BLaER1 (cell line): ENCODE data around the gene BLOC1S5.
A peak's percentile ranks its signal among the peaks of the same experiment; 100 is the strongest.

Experiments
- H3K27ac ChIP-seq: shearing (Covaris generic); formaldehyde crosslinking; 2 replicates; pipeline ENCODE4 v1.8.1; 2022
- H3K27me3 ChIP-seq: shearing (Covaris generic); formaldehyde crosslinking; 2 replicates; pipeline ENCODE4 v1.8.1; 2022
- H3K36me3 ChIP-seq: shearing (Covaris generic); formaldehyde crosslinking; 2 replicates; pipeline ENCODE4 v1.8.1; 2022
- H3K4me1 ChIP-seq: shearing (Covaris generic); formaldehyde crosslinking; 2 replicates; pipeline ENCODE4 v1.8.1; 2022
- H3K4me2 ChIP-seq: shearing (Covaris generic); formaldehyde crosslinking; 2 replicates; pipeline ENCODE4 v1.8.1; 2022
- H3K4me3 ChIP-seq: shearing (Covaris generic); formaldehyde crosslinking; 2 replicates; pipeline ENCODE4 v1.8.1; 2022
- H3K9ac ChIP-seq: shearing (Covaris generic); formaldehyde crosslinking; 2 replicates; pipeline ENCODE4 v1.8.1; 2022
- H3K9me3 ChIP-seq: shearing (Covaris generic); formaldehyde crosslinking; 2 replicates; pipeline ENCODE4 v1.8.1; 2022
- H4K20me1 ChIP-seq: shearing (Covaris generic); formaldehyde crosslinking; 2 replicates; pipeline ENCODE4 v1.8.1; 2022
- Cebpa-rat ChIP-seq: shearing (Covaris generic); IDR thresholded peaks from 2 replicates; pipeline ENCODE4 v1.8.1; 2022

The BLOC1S5 gene

DNA sequence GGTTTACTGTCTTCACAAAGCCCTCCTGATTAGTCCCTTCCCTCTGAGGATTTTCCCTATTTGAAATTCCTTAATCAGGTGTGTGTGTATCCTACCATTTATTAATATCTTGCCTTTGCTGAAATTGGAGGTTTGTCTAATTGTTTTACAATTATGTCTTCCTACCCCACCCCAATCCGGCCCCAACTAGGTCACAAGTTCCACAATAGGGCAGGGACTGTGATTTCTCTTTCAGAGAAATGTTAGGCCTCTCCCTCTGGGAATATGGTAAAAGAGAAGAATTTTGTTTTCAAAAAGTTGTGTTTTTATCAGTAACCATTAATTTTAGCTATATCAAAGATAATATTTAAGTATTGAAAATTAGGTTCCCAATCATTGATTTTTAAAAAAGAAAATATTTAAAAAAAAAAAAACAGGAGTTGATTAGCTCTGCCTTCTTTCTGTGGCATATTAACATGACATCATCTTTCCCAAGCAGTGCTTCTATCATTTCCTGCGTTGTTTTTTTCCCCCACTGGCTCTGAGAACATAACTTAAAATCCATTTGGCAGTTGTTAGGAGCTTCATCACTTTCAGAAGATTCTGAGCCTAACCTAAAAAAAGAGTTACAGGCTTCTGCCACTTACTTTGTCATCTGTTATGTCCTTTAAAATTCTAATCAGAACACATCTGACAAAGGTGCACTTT, 36.1 kb downstream of the BLOC1S5 start:
- Histone ChIP-seq H4K20me1 (peaks cover 25% of the 10 kb centered on the region; the same call in 1 of the 2 replicates), H3K4me2 (no peak overlapping the region), H3K9me3 (peaks cover 36% of the 10 kb centered on the region), H3K27ac (no peak overlapping the region), H3K36me3 (peaks cover 43% of the 10 kb centered on the region; the same call in 1 of the 2 replicates), H3K9ac (no peak overlapping the region), H3K4me1 (peaks cover 9% of the 10 kb centered on the region), H3K4me3 (no peak overlapping the region), H3K27me3 (no peaks in the 10 kb centered on the region)
- no peak for TF ChIP-seq Cebpa-rat

DNA sequence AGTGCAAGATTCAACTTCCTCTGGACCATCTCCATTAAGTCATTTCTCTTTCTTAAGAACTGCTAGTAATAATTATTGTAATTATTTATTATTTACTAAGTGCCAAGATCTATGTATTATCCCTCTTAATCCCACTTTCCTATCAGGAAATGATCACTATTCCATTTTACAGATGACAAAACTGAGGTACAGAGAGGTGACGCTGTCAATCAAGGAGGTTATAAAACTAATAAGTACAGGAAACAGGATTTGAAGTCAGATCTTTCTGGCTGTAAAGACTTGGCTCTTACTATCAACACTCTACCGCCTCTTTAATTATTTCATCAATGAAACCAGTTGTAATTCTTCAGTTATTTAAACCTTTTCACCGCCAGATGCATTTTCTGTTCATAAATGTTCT, 37.4 kb downstream of the BLOC1S5 start:
- Histone ChIP-seq H3K27me3 (no peaks in the 10 kb centered on the region), H3K9ac (no peak overlapping the region), H3K36me3 (peaks cover 47% of the 10 kb centered on the region; the same call in 1 of the 2 replicates), H3K27ac (no peak overlapping the region), H3K4me3 (no peak overlapping the region), H3K9me3 (peaks cover 25% of the 10 kb centered on the region), H3K4me1 (peaks cover 9% of the 10 kb centered on the region), H4K20me1 (peaks cover 25% of the 10 kb centered on the region; the same call in 1 of the 2 replicates), H3K4me2 (no peak overlapping the region)
- TF ChIP-seq Cebpa-rat = no peak

DNA sequence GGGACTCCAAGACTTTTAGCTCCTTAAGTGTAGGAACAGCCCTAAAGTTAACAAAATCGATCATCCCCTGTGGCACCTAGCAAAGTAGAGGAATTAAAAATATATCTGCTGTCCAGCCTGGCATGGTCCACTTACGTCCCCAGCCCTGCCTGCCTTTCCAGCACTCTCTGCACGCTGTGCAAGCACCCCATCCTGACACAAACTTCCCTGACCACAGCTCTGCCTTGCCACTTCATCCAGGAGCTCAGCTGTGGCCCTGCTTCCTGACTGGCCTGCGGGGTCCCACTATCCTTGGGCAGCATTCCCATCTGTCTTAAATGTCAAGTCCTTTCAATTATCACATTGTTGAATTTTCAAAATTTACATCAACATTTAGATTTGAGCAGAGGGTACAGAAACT, 39.0 kb downstream of the BLOC1S5 start:
- H3K9me3 ChIP-seq = peaks cover 9% of the 10 kb centered on the region
- H3K9ac ChIP-seq = no peak overlapping the region
- H3K36me3 ChIP-seq = peaks cover 40% of the 10 kb centered on the region

DNA sequence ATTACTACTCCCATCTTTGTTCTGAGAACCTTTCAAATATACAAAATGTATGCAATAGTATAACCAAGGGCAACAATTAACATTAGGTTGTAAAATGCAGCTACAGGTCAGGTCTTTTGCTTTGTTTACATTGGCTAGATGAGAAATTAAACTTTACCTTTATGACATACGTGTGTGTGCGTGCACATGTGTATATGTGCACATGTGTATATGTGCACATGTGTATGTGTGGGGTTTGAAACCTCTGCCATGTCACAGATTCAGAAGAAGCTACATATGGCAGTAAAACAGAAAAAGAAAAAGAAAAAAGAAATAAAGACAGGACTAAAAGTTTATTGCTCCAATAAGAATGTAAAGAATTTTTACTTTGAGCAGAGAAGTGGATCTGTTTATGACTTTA, 40.6 kb downstream of the BLOC1S5 start:
- TF ChIP-seq Cebpa-rat = no peak
- H3K4me1 ChIP-seq = no peaks in the 10 kb centered on the region
- H3K4me2 ChIP-seq = no peak overlapping the region
- H3K9me3 ChIP-seq = no peaks in the 10 kb centered on the region
- no peak overlapping the region for H3K4me3 ChIP-seq
- no peak overlapping the region for H3K9ac ChIP-seq
- no peaks in the 10 kb centered on the region for H3K27me3 ChIP-seq
- H4K20me1 ChIP-seq = 0 out of 2 replicates have a peak, but pooled peaks cover 10% of the 10 kb centered on the region
- no peak overlapping the region for H3K27ac ChIP-seq
- peaks cover 40% of the 10 kb centered on the region for H3K36me3 ChIP-seq

More for the DNA sequence above, 39.0 kb downstream of the BLOC1S5 start:
- H3K4me3 ChIP-seq = no peak overlapping the region
- H3K4me1 ChIP-seq = peaks cover 9% of the 10 kb centered on the region
- H3K27me3 ChIP-seq = no peaks in the 10 kb centered on the region
- H4K20me1 ChIP-seq = peaks cover 25% of the 10 kb centered on the region; the same call in 1 of the 2 replicates
- TF ChIP-seq Cebpa-rat = no peak
- H3K4me2 ChIP-seq = no peak overlapping the region
- no peak overlapping the region for H3K27ac ChIP-seq

DNA sequence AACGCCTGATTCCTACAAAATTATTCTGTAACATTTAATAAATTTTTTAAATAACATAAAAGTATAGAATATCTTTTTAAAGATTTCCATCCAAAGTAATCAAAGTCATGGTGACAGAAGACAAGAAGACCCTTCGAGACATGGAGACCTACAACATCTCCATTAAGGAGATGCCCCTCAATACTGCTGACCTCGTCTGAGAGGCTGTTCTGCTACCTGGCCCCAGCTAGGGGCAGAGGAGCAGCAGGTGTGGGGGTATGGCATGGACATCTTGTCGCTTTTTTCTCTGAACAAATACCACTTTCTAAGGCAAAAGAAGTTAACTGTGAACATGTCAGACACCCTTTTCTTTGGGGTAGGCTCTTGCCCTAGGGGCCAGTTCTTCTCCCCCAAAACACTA, 44.1 kb downstream of the BLOC1S5 start:
- Histone ChIP-seq H3K27me3 (no peaks in the 10 kb centered on the region), H3K36me3 (peaks cover 26% of the 10 kb centered on the region), H3K4me3 (no peak overlapping the region), H3K27ac (no peak overlapping the region), H3K4me1 (peaks cover 9% of the 10 kb centered on the region), H3K9ac (no peak overlapping the region), H4K20me1 (no peaks in the 10 kb centered on the region), H3K9me3 (no peaks in the 10 kb centered on the region), H3K4me2 (no peak overlapping the region)
- TF ChIP-seq Cebpa-rat = no peak

DNA sequence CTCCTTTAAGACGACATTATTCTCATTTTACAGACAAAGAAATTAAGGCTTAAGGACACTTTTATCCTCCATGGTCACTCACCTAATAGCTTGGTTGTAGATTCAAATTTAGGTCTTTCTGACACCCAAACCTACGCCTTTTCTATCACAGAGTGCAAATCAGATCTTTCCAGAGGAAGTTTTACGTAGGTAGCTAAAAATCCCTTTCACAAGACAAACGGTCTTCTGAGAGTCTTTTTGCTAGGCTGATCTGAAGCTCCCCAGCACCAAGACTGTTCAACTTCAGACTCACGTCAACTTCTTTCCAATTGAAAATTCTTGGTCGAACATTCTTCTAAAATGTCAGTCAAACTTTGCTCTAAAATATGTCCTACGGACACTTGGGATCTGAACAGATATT, 46.5 kb downstream of the BLOC1S5 start:
- H3K9ac ChIP-seq = no peak overlapping the region
- H3K4me3 ChIP-seq = no peak overlapping the region
- no peaks in the 10 kb centered on the region for H3K9me3 ChIP-seq
- no peaks in the 10 kb centered on the region for H3K27me3 ChIP-seq
- TF ChIP-seq Cebpa-rat = no peak
- H4K20me1 ChIP-seq = no peaks in the 10 kb centered on the region
- H3K36me3 ChIP-seq = peaks cover 29% of the 10 kb centered on the region
- H3K4me1 ChIP-seq = peaks cover 9% of the 10 kb centered on the region
- 0 out of 2 replicates have a peak overlapping the region, but pooled peaks have one; percentile 1 for H3K27ac ChIP-seq
- H3K4me2 ChIP-seq = peak overlapping the region; percentile 33

DNA sequence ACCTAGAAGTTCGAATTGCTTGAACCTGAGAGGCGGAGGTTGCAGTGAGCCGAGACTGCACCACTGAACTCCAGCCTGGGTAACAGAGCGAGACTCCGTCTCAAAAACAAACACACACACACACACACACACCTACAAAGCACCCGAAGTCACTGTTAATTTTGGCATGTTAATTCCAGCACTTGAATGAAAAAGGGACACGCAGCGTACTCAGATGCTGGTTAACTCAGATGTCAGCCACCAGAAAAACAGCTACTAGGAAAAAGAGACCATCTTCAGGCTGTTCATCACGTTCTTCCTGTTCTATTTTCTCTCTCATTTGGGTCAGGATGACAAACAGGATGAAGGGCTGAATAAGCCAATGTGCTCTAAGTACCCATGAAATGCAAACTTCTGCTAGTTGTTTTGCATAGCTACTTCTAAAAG, 46.9 kb downstream of the BLOC1S5 start:
- peak overlapping the region; percentile 33 for H3K4me2 ChIP-seq
- H3K36me3 ChIP-seq = peaks cover 28% of the 10 kb centered on the region
- 0 out of 2 replicates have a peak overlapping the region, but pooled peaks have one; percentile 1 for H3K27ac ChIP-seq
- H3K4me1 ChIP-seq = peaks cover 9% of the 10 kb centered on the region
- no peak overlapping the region for H3K9ac ChIP-seq
- no peaks in the 10 kb centered on the region for H3K27me3 ChIP-seq
- no peaks in the 10 kb centered on the region for H3K9me3 ChIP-seq
- H3K4me3 ChIP-seq = no peak overlapping the region
- TF ChIP-seq Cebpa-rat = no peak
- no peaks in the 10 kb centered on the region for H4K20me1 ChIP-seq

DNA sequence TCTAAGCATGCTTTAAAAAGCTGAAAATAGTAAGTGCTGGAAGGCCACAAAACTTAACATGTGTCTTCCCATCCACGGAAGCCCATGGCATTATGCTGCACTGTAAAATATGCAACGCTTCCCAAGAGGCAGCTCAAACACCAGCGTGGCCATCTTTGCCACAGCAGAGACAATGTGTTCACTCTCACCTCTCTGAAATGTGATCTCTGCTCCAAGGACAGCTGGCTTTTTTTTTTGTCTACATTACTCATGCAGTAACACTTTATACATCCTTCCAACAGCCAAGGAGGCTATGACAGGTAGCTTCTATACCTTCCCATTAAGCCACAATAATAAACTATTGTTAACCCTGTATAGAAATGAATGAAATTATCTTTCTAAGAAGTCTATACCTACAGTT, 49.2 kb downstream of the BLOC1S5 start:
- no peak overlapping the region for H3K27ac ChIP-seq
- H4K20me1 ChIP-seq = no peaks in the 10 kb centered on the region
- TF ChIP-seq Cebpa-rat = no peak
- H3K4me3 ChIP-seq = no peak overlapping the region
- H3K9ac ChIP-seq = no peak overlapping the region
- no peaks in the 10 kb centered on the region for H3K9me3 ChIP-seq
- peaks cover 12% of the 10 kb centered on the region for H3K4me1 ChIP-seq
- H3K27me3 ChIP-seq = no peaks in the 10 kb centered on the region
- no peak overlapping the region for H3K4me2 ChIP-seq
- peaks cover 22% of the 10 kb centered on the region for H3K36me3 ChIP-seq

DNA sequence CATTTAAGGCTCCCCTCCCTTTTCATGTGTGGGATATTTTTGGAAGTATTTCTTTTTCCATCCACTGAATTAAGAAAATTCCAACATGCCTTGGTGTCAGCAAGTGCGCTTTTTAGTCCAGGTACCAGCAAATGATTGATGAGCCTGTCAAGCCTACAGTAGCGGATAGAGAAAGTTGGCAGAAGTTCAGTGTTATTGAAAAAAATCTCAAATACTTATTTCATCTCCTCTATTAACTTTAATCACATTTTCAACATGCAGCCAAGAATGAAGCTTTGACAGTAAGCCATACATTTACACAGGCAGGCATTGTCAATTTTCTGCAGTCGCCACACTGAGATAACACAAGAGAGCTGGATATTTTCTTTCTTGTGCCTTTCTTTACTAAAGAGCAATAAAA, 50.4 kb downstream of the BLOC1S5 start:
- Histone ChIP-seq H3K27me3 (no peaks in the 10 kb centered on the region), H3K36me3 (peaks cover 22% of the 10 kb centered on the region), H3K4me3 (no peak overlapping the region), H3K27ac (no peak overlapping the region), H3K4me2 (no peak overlapping the region), H3K9me3 (no peaks in the 10 kb centered on the region), H3K9ac (no peak overlapping the region), H4K20me1 (no peaks in the 10 kb centered on the region), H3K4me1 (peaks cover 16% of the 10 kb centered on the region)
- TF ChIP-seq Cebpa-rat = no peak

DNA sequence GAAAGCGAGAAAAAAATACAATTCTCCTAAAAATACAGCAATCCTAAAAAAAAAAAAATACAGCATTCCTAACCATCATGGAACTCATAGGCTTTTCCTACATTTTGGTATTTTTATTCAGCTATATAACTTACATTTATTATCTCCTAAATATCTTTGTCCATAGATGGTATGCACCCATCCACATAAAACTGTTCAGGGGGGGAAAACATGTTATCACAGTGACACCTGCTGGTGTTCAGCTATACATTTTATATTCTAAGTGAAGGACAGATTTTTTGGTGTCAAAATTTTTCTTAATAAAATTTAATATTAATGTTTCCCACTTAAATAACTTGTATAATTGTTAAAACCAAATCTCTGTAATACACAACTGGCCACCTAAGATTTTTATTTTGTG, 58.0 kb downstream of the BLOC1S5 start:
- peaks cover 22% of the 10 kb centered on the region for H3K4me1 ChIP-seq
- H3K36me3 ChIP-seq = no peaks in the 10 kb centered on the region
- H3K4me2 ChIP-seq = no peak overlapping the region
- H3K27ac ChIP-seq = no peak overlapping the region
- no peak overlapping the region for H3K9ac ChIP-seq
- no peaks in the 10 kb centered on the region for H3K27me3 ChIP-seq
- H3K4me3 ChIP-seq = no peak overlapping the region
- no peaks in the 10 kb centered on the region for H4K20me1 ChIP-seq
- no peak for TF ChIP-seq Cebpa-rat
- H3K9me3 ChIP-seq = no peaks in the 10 kb centered on the region

DNA sequence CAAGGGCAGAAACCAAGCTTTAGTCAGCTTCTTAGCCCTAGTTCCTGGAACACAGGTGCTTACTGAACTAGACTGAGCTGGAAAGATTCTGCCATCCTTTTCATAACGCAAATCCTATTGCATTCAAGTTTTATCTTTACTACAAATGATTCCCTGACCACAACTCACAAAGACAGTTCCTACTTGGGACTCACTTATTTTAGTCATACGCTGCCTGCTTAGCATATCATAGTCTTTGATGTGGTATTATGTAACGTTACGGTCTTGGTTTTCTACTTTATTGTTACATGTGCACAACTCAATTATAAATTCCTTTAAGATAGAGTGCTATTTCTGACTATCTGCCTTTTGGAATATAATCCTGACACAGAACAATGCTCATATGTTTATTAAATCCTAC, 59.1 kb downstream of the BLOC1S5 start:
- H3K27me3 ChIP-seq = no peaks in the 10 kb centered on the region
- TF ChIP-seq Cebpa-rat = no peak
- H3K9ac ChIP-seq = no peak overlapping the region
- H3K36me3 ChIP-seq = no peaks in the 10 kb centered on the region
- no peaks in the 10 kb centered on the region for H3K9me3 ChIP-seq
- H3K4me2 ChIP-seq = peak overlapping the region; percentile 41
- H3K27ac ChIP-seq = no peak overlapping the region
- no peaks in the 10 kb centered on the region for H4K20me1 ChIP-seq
- peaks cover 20% of the 10 kb centered on the region for H3K4me1 ChIP-seq
- no peak overlapping the region for H3K4me3 ChIP-seq
